H1 (cell line): Measurements from ENCODE around the gene ANKRD36C. TPM values are rescaled to one million over a fixed set of nuclear protein-coding genes. Genes with fewer than 3 reads are reported as not detected.

Experiments used
- CTCF ChIA-PET: fragments of 300-600 bp; sonication (Branson Sonifier 250); formaldehyde crosslinking; loops from one replicate; lab custom pipeline; 2021; ENCODE audit not compliant: partially characterized antibody; lab: Charles Lee
- POLR2A ChIA-PET: fragments of 300-600 bp; sonication (Branson Sonifier 250); formaldehyde crosslinking; loops from one replicate; lab custom pipeline; 2021; ENCODE audit warnings: inconsistent platforms; ENCODE audit not compliant: partially characterized antibody; lab: Charles Lee
- DNase-seq, 2 experiments: peaks; one replicate each; pipeline versions ENCODE4 v3.0.0 to v3.0.0-alpha.2; 2010 to 2022; ENCODE audit warnings: low spot score in 2 of 2, low read depth in 1 of 2, mixed read lengths in 1 of 2
- FAIRE-seq: peaks from 2 replicates; lab custom pipeline; 2011; peaks lifted over from hg19 to GRCh38; lab: Jason Lieb, UNC
- H2AFZ ChIP-seq: 2 replicates; pipeline ENCODE4 v1.8.1; 2012; ENCODE audit warnings: low read length, inconsistent platforms
- H2AK5ac ChIP-seq: 2 replicates; pipeline ENCODE4 v1.6.1; 2013; ENCODE audit warnings: low read depth, low read length
- H2BK120ac ChIP-seq: replicated peaks from 2 replicates; pipeline ENCODE3; 2013; ENCODE audit warnings: low read depth, low read length, inconsistent platforms
- H2BK12ac ChIP-seq: 2 replicates; pipeline ENCODE4 v1.6.1; 2013; ENCODE audit warnings: low read depth, low read length
- H2BK15ac ChIP-seq: 2 replicates; pipeline ENCODE4 v1.6.1; 2013; ENCODE audit warnings: low read length
- H2BK20ac ChIP-seq: 2 replicates; pipeline ENCODE4 v1.6.1; 2013; ENCODE audit warnings: low read length
- H2BK5ac ChIP-seq: 2 replicates; pipeline ENCODE4 v1.6.1; 2013; ENCODE audit warnings: low read depth, low read length
- H3K14ac ChIP-seq: 2 replicates; pipeline ENCODE4 v1.6.1; 2013; ENCODE audit warnings: inconsistent platforms; ENCODE audit not compliant: insufficient read length
- H3K18ac ChIP-seq: 2 replicates; pipeline ENCODE4 v1.6.1; 2013; ENCODE audit warnings: low read length; ENCODE audit errors: extremely low read depth
- H3K23ac ChIP-seq: 2 replicates; pipeline ENCODE4 v1.6.1; 2013; ENCODE audit warnings: inconsistent platforms; ENCODE audit not compliant: insufficient read length
- H3K23me2 ChIP-seq: 2 replicates; pipeline ENCODE4 v1.6.1; 2013; ENCODE audit warnings: low read depth, low read length
- H3K27ac ChIP-seq: 2 replicates; pipeline ENCODE4 v1.6.1; 2011; ENCODE audit warnings: low read depth, low read length, inconsistent platforms
- H3K27me3 ChIP-seq, 4 experiments: replicated peaks in 1 of 4; 1 replicate in 1 of 4; 2 replicates in 3 of 4; pipeline versions ENCODE4 v1.6.1 to v1.8.1; 2011 to 2013; ENCODE audit warnings: low read length in 3 of 4, mild to moderate bottlenecking in 3 of 4, inconsistent platforms in 2 of 4, mixed read lengths in 2 of 4, moderate library complexity in 1 of 4; ENCODE audit not compliant: control insufficient read depth in 3 of 4, insufficient read depth in 3 of 4; ENCODE audit errors: extremely low read depth in 1 of 4
- H3K36me3 ChIP-seq, 4 experiments: 2 replicates each; pipeline versions ENCODE4 v1.6.1 to v1.8.1; 2011 to 2013; ENCODE audit warnings: mild to moderate bottlenecking in 4 of 4, low read length in 3 of 4, moderate library complexity in 2 of 4, control low read depth in 1 of 4, inconsistent platforms in 1 of 4; ENCODE audit not compliant: insufficient read depth in 4 of 4, control insufficient read depth in 2 of 4
- H3K4ac ChIP-seq: replicated peaks from 2 replicates; pipeline ENCODE3; 2013; ENCODE audit warnings: low read length, low read depth, mixed read lengths, inconsistent platforms; ENCODE audit not compliant: insufficient read length
- H3K4me1 ChIP-seq, 4 experiments: replicated peaks in 1 of 4; 1 replicate in 1 of 4; 2 replicates in 3 of 4; pipeline versions ENCODE4 v1.6.1 to v1.8.1; 2011 to 2013; ENCODE audit warnings: low read length in 3 of 4, inconsistent platforms in 2 of 4, mixed read lengths in 1 of 4; ENCODE audit not compliant: insufficient read depth in 4 of 4, control insufficient read depth in 3 of 4
- H3K4me2 ChIP-seq, 2 experiments: 2 replicates each; pipeline versions ENCODE4 v1.6.1 to v1.8.1; 2011 to 2013; ENCODE audit warnings: low read depth in 2 of 2, low read length in 2 of 2, control low read depth in 1 of 2, inconsistent platforms in 1 of 2, mild to moderate bottlenecking in 1 of 2; ENCODE audit not compliant: insufficient read depth in 1 of 2
- H3K4me3 ChIP-seq, 4 experiments: fragments of 200-600, 300-600 bp in 1 of 4; sonication (generic), shearing (Covaris generic), sonication (Bioruptor Twin) in 1 of 4; 2 replicates each; pipeline versions ENCODE4 v1.5.1 to v1.8.1; 2011 to 2016; ENCODE audit warnings: low read length in 4 of 4, low read depth in 3 of 4, control low read depth in 2 of 4, inconsistent platforms in 2 of 4, mild to moderate bottlenecking in 2 of 4, mixed read lengths in 1 of 4, moderate library complexity in 1 of 4; ENCODE audit not compliant: insufficient read depth in 2 of 4; ENCODE audit errors: extremely low read depth in 1 of 4
- H3K56ac ChIP-seq: replicated peaks from 2 replicates; pipeline ENCODE3; 2013; ENCODE audit warnings: low read depth, mild to moderate bottlenecking, mixed read lengths, low read length, inconsistent platforms; ENCODE audit not compliant: insufficient read length
- H3K79me1 ChIP-seq: 2 replicates; pipeline ENCODE4 v1.6.1; 2013; ENCODE audit warnings: low read depth, low read length, control low read depth
- H3K79me2 ChIP-seq, 2 experiments: 2 replicates each; pipeline versions ENCODE4 v1.6.1 to v1.8.1; 2012 to 2013; ENCODE audit warnings: low read length in 2 of 2, mild to moderate bottlenecking in 2 of 2, inconsistent platforms in 1 of 2; ENCODE audit not compliant: insufficient read depth in 2 of 2, control insufficient read depth in 1 of 2
- H3K9ac ChIP-seq, 4 experiments: replicated peaks in 1 of 4; 1 replicate in 1 of 4; 2 replicates in 3 of 4; pipeline versions ENCODE4 v1.6.1 to v1.8.1; 2011 to 2013; ENCODE audit warnings: low read depth in 3 of 4, low read length in 3 of 4, control low read depth in 2 of 4, mild to moderate bottlenecking in 2 of 4, moderate library complexity in 2 of 4, inconsistent platforms in 1 of 4; ENCODE audit errors: extremely low read depth in 1 of 4
- H3K9me3 ChIP-seq, 2 experiments: 2 replicates each; pipeline versions ENCODE4 v1.6.1 to v1.8.1; 2012 to 2013; ENCODE audit warnings: mild to moderate bottlenecking in 2 of 2, moderate library complexity in 2 of 2, control low read depth in 1 of 2, inconsistent platforms in 1 of 2, low read depth in 1 of 2, low read length in 1 of 2, mixed read lengths in 1 of 2; ENCODE audit not compliant: insufficient read depth in 2 of 2
- H4K20me1 ChIP-seq, 2 experiments: replicated peaks in 1 of 2; 2 replicates each; pipeline versions ENCODE3 to v1.8.1; 2011 to 2013; ENCODE audit warnings: inconsistent platforms in 2 of 2, low read length in 2 of 2, mild to moderate bottlenecking in 1 of 2; ENCODE audit not compliant: insufficient read depth in 2 of 2, control insufficient read depth in 1 of 2
- H4K5ac ChIP-seq: 2 replicates; pipeline ENCODE4 v1.6.1; 2013; ENCODE audit warnings: low read length, low read depth, mixed read lengths, inconsistent platforms; ENCODE audit not compliant: insufficient read length
- H4K8ac ChIP-seq: 2 replicates; pipeline ENCODE4 v1.8.0; 2013; ENCODE audit warnings: mild to moderate bottlenecking, moderate library complexity, low read length, inconsistent platforms; ENCODE audit not compliant: insufficient read depth; ENCODE audit errors: extremely low read depth
- H4K91ac ChIP-seq: replicated peaks from 2 replicates; pipeline ENCODE3; 2013; ENCODE audit warnings: low read length, mixed read lengths, inconsistent platforms; ENCODE audit not compliant: insufficient read length
- ASH2L ChIP-seq: fragments of 200-600, 300-600 bp; sonication (generic); IDR thresholded peaks from one replicate; pipeline ENCODE4 v1.7.1; 2017; ENCODE audit warnings: low read length
- ATF2 ChIP-seq: IDR thresholded peaks from 2 replicates; pipeline ENCODE4 v1.6.1; 2012; ENCODE audit warnings: low read length, inconsistent platforms
- CHD1 ChIP-seq: IDR thresholded peaks from 2 replicates; pipeline ENCODE4 v1.6.1; 2012; ENCODE audit warnings: low read depth, low read length, improper control_type of control experiment
- CREB1 ChIP-seq: IDR thresholded peaks from 2 replicates; pipeline ENCODE4 v1.6.1; 2012; ENCODE audit warnings: inconsistent platforms
- CTBP2 ChIP-seq: IDR thresholded peaks from 2 replicates; pipeline ENCODE4 v1.7.0; 2011; ENCODE audit warnings: borderline replicate concordance, mild to moderate bottlenecking, moderate library complexity, mixed read lengths, low read length; ENCODE audit not compliant: insufficient read depth, insufficient read length
- GABPA ChIP-seq: IDR thresholded peaks from 2 replicates; pipeline ENCODE4 v1.6.1; 2011; ENCODE audit warnings: mild to moderate bottlenecking, low read length, moderate library complexity, borderline replicate concordance; ENCODE audit not compliant: insufficient read depth
- HDAC2 ChIP-seq, 2 experiments: fragments of 300-600 bp in 1 of 2; sonication (generic) in 1 of 2; IDR thresholded peaks; 2 replicates each; pipeline ENCODE4 v1.6.1; 2011 to 2012; ENCODE audit warnings: low read depth in 2 of 2, low read length in 2 of 2, mild to moderate bottlenecking in 2 of 2, moderate library complexity in 2 of 2, borderline replicate concordance in 1 of 2, inconsistent platforms in 1 of 2
- KDM5A ChIP-seq: fragments of 200-600 bp; IDR thresholded peaks from 2 replicates; pipeline ENCODE4 v1.7.1; 2012; ENCODE audit warnings: mild to moderate bottlenecking, low read length, inconsistent platforms, mixed read lengths
- MAFK ChIP-seq: IDR thresholded peaks from 2 replicates; pipeline ENCODE4 v1.6.1; 2012; ENCODE audit warnings: low read depth, mild to moderate bottlenecking, improper control_type of control experiment, low read length
- SIN3A ChIP-seq, 2 experiments: IDR thresholded peaks in 1 of 2; conservative IDR thresholded peaks in 1 of 2; 2 replicates each; pipeline ENCODE4 v1.6.1; 2011 to 2012; ENCODE audit warnings: low read length in 2 of 2, improper control_type of control experiment in 1 of 2, low read depth in 1 of 2, mild to moderate bottlenecking in 1 of 2
- TAF7 ChIP-seq: optimal IDR thresholded peaks from 2 replicates; pipeline ENCODE3; 2011; ENCODE audit warnings: low read depth, mild to moderate bottlenecking, inconsistent platforms, low read length, moderate library complexity, borderline replicate concordance
- WGBS, 2 experiments: shearing (Covaris generic) in 1 of 2; methylation state at CpG; one replicate each; pipeline versions ENCODE4 v1.1.6 to v1.1.7; 2013 to 2015; ENCODE audit warnings: low lambda C conversion rate in 2 of 2, mixed read lengths in 2 of 2, inconsistent platforms in 1 of 2, low coverage in 1 of 2, missing lambda C conversion rate in 1 of 2; ENCODE audit not compliant: insufficient replicate concordance in 2 of 2, insufficient coverage in 1 of 2, insufficient read length in 1 of 2; ENCODE audit errors: extremely low coverage in 1 of 2, missing lambda C conversion rate in 1 of 2; 5-methylcytosine and 5-hydroxymethylcytosine counted together
- polyA plus RNA-seq, 7 experiments: library from polyadenylated mRNA; depleted of rRNA in 3 of 7; stranded (reverse) in 5 of 7; unstranded in 2 of 7; fragments of >200 nt in 5 of 7; fragments of 200-250 nt in 2 of 7; gene quantifications; 1 replicate in 5 of 7; 2 replicates in 1 of 7; 4 replicates in 1 of 7; pipeline versions ENCODE4 v1.2.1 to v1.2.3, GENCODE V29; 2011 to 2013; ENCODE audit warnings: missing spikeins in 2 of 7, mixed read lengths in 2 of 7
- total RNA-seq: library from RNA; stranded (reverse); fragmentation: NEBNext Ultra II Directional; extraction: Animal tissue kit (Norgen Biotek cat#: 25700); gene quantifications from 2 replicates; pipeline ENCODE4 v1.2.1, GENCODE V29; 2021

ANKRD36C gene
- total and polyA plus RNA-seq, 2 of the 8 experiments (the other 6 are each of a cell fraction or from before 2014, with no cell fraction given), result 1.1 to 7.3 TPM

- no peak for FAIRE-seq
- Histone ChIP-seq H2BK20ac (no peak overlapping the region), H3K79me2 (no peaks in the 10 kb centered on the region), H3K4me2 (no peak overlapping the region), H2BK5ac (no peak overlapping the region), H3K4ac (no peak overlapping the region), H2BK12ac (no peak overlapping the region), H4K8ac (peak overlapping the region; percentile 51; the same call in 1 of the 2 replicates), H2AFZ (no peak overlapping the region), H4K20me1 (no peaks in the 10 kb centered on the region), H4K5ac (no peak overlapping the region), H2AK5ac (no peak overlapping the region), H3K27ac (no peak overlapping the region), H3K23me2 (no peaks in the 10 kb centered on the region), H2BK120ac (no peak overlapping the region), H3K23ac (no peak overlapping the region), H3K27me3 (no peaks in the 10 kb centered on the region), H3K79me1 (no peaks in the 10 kb centered on the region), H3K9me3 (peaks cover 6 to 25% of the 10 kb centered on the region in 2 experiments; a peak in 3 of 4 replicates), H3K56ac (no peak overlapping the region), H3K18ac (no peak overlapping the region), H4K91ac (no peak overlapping the region), H2BK15ac (no peak overlapping the region), H3K14ac (no peak overlapping the region), H3K36me3 (no peaks in the 10 kb centered on the region), H3K4me3 (no peak overlapping the region), H3K9ac (no peak overlapping the region), H3K4me1 (no peaks in the 10 kb centered on the region)
- CTCF ChIA-PET, result no interaction called here
- POLR2A ChIA-PET, result no interaction called here
- 91% methylated on average over 13 of the region's 14 CpGs; no CpG with 5 or more reads in 1 of the 2 experiments for WGBS, 2 experiments
- no peak for DNase-seq
- TF ChIP-seq CTBP2 (no peak), ASH2L (no peak), KDM5A (no peak), CHD1 (no peak), MAFK (no peak), GABPA (no peak), ATF2 (no peak), TAF7 (no peak), CREB1 (no peak), SIN3A (conservative IDR thresholded peaks at IDR 0.05 in 1 of 2, IDR thresholded peaks at IDR 0.05 in 1 of 2; ENCODE audit: low read depth in 1 of 2, low read length in 2 of 2) (no peak), HDAC2 (IDR thresholded peaks at IDR 0.05; ENCODE audit: borderline replicate concordance in 1 of 2, low read depth in 2 of 2, low read length in 2 of 2) (no peak)
These were observed 191.7 kb downstream of the ANKRD36C start for GRCh38 chr2:95799892-95800291.
